HG02885 (cell line): ENCODE measurements around the gene NTSR2.
"Not testable (repeated sequence)": the region's sequence is repeated elsewhere in the genome, so short reads cannot be mapped to it uniquely, and the experiment has no call there.

Experiments
- ATAC-seq: cut with Tn5 transposase; IDR thresholded peaks from one replicate; pipeline ENCODE4 v1.9.1; 2021; ENCODE audit warnings: mild to moderate bottlenecking; ENCODE audit not compliant: unreplicated experiment, poor library complexity

The NTSR2 gene

GRCh38 chr2:11680182-11680900 is 10.3 kb upstream of the NTSR2 start:
- no peak for ATAC-seq

- ATAC-seq: no peak
Observed at GRCh38 chr2:11679486-11680181, 9.6 kb upstream of the NTSR2 start.

- ATAC-seq: no peak
Observed at GRCh38 chr2:11679016-11679415, 9.0 kb upstream of the NTSR2 start.

- no peak for ATAC-seq
Observed at GRCh38 chr2:11678306-11678960, 8.4 kb upstream of the NTSR2 start.

- ATAC-seq: no peak
Observed at GRCh38 chr2:11677136-11678055, 7.4 kb upstream of the NTSR2 start.

- ATAC-seq: no peak
Observed at GRCh38 chr2:11676640-11677039, 6.6 kb upstream of the NTSR2 start.

- no peak for ATAC-seq
Observed at GRCh38 chr2:11675423-11676112, 5.6 kb upstream of the NTSR2 start.

GRCh38 chr2:11674983-11675382 is 5.0 kb upstream of the NTSR2 start:
- no peak for ATAC-seq

GRCh38 chr2:11672407-11672806 is 2.4 kb upstream of the NTSR2 start:
- ATAC-seq: no peak

GRCh38 chr2:11667866-11668637 is 1.9 kb downstream of the NTSR2 start:
- ATAC-seq: no peak

GRCh38 chr2:11667194-11667593 is 2.8 kb downstream of the NTSR2 start:
- ATAC-seq: no peak

GRCh38 chr2:11665510-11666362 is 4.3 kb downstream of the NTSR2 start:
- ATAC-seq: no peak

GRCh38 chr2:11665028-11665427 is 5.0 kb downstream of the NTSR2 start:
- no peak for ATAC-seq

GRCh38 chr2:11663427-11663826 is 6.6 kb downstream of the NTSR2 start:
- ATAC-seq: no peak

- ATAC-seq: no peak
Observed at GRCh38 chr2:11662882-11663281, 7.1 kb downstream of the NTSR2 start.

- ATAC-seq: no peak
Observed at GRCh38 chr2:11661891-11662435, 8.0 kb downstream of the NTSR2 start.

GRCh38 chr2:11660396-11660795 is 9.6 kb downstream of the NTSR2 start:
- not testable (repeated sequence) for ATAC-seq

GRCh38 chr2:11659851-11660250 is 10.1 kb downstream of the NTSR2 start:
- ATAC-seq: no peak
